Pancreas (tissue), 10 donors: ENCODE results near the gene STIM1. TPM values are rescaled to one million over a fixed set of nuclear protein-coding genes. Genes with fewer than 3 reads are reported as not detected.

Source experiments
- ATAC-seq, 4 donors: fragments of 200-7000 bp; cut with Tn5 transposase; one replicate each; pipeline versions ENCODE4 v1.8.0 to v1.9.1; 2020; ENCODE audit warnings: mild to moderate bottlenecking in 4 of 4, moderate library complexity in 4 of 4
- DNase-seq, 6 donors: peaks; one replicate each; pipeline ENCODE4 v3.0.0-alpha.2; 2020
- FAIRE-seq: peaks from 2 replicates; lab custom pipeline; 2012; peaks lifted over from hg19 to GRCh38; lab: Jason Lieb, UNC
- H3K27ac ChIP-seq, 4 donors: fragments of 200-600 bp; sonication (generic); 1 replicate in 3 of 4; 2 replicates in 1 of 4; pipeline versions ENCODE4 v1.5.0 to v1.8.0; 2020
- H3K27me3 ChIP-seq, 4 donors: fragments of 200-600 bp; one replicate each; pipeline ENCODE4 v1.8.0; 2021
- H3K36me3 ChIP-seq, 3 donors: fragments of 200-600 bp; sonication (generic) in 1 of 3; one replicate each; pipeline versions ENCODE4 v1.5.0 to v1.8.0; 2020 to 2021
- H3K4me1 ChIP-seq, 3 donors: fragments of 200-600 bp; one replicate each; pipeline ENCODE4 v1.8.0; 2021
- H3K4me3 ChIP-seq, 4 donors: fragments of 200-600 bp; sonication (generic) in 2 of 4; one replicate each; pipeline versions ENCODE4 v1.5.0 to v1.8.0; 2020 to 2021
- H3K9me3 ChIP-seq, 4 donors: fragments of 200-600 bp; one replicate each; pipeline ENCODE4 v1.8.0; 2021
- CTCF ChIP-seq, 4 donors: fragments of 200-600 bp; sonication (generic) in 3 of 4; IDR thresholded peaks; one replicate each; pipeline versions ENCODE4 v1.5.0 to v1.8.0; 2021; ENCODE audit warnings: antibody characterized with exemption in 4 of 4
- WGBS, 2 donors: extraction: QIAGEN DNeasy Blood & Tissue Kit; methylation state at CpG; one replicate each; pipeline ENCODE4 v1.1.7; 2013; 5-methylcytosine and 5-hydroxymethylcytosine counted together
- intact Hi-C, 3 donors: fragments of 100-400 bp; cut with DNase I; formaldehyde crosslinking; loops; one replicate each; pipeline versions ENCODE4 v1.11.1 to v1.14.2; 2022
- polyA plus RNA-seq, 2 donors: library from polyadenylated mRNA; stranded (reverse); fragments of 200-250 nt; gene quantifications; one replicate each; pipeline ENCODE4 v1.2.3, GENCODE V29; 2013
- total RNA-seq, 6 donors: library from RNA; stranded (reverse); fragmentation: NEBNext Ultra II Directional in 4 of 6; extraction: Animal tissue kit (Norgen Biotek cat#: 25700) in 4 of 6; gene quantifications; one replicate each; pipeline versions ENCODE4 v1.2.1 to v1.2.4, GENCODE V29; 2021 to 2023
- donor health status: healthy with polysubstance abuse.
- donor health status: DM: no; HTN: no; CAD: no; lungs with moderate emphysema.
- donor health status: DM: no; HTN: no; CAD: no.
- donor health status: control.
- donor health status: control.
- donor health status: Bipolar disorder and iron deficiency.
- donor health status: DM: yes; HTN: yes; CAD: no.
- donor health status: DM: no; HTN: no; CAD: no.
- donor health status: DM: no; HTN: no; CAD: no.
- donor health status: DM: yes; HTN: yes; CAD: no.

The STIM1 gene
- total and polyA plus RNA-seq, 8 donors, result 10.2 to 28.9 (median 18.8) TPM

- Histone ChIP-seq H3K9me3 (no peaks in the 10 kb centered on the region), H3K4me3 (no peak overlapping the region), H3K36me3 (no peaks in the 10 kb centered on the region), H3K4me1 (peaks cover 0 to 13% (median 4%) of the 10 kb centered on the region in 3 donors), H3K27me3 (no peaks in the 10 kb centered on the region), H3K27ac (no peak overlapping the region)
- intact Hi-C loops, result no loop called here
- no peak for TF ChIP-seq CTCF (IDR thresholded peaks at IDR 0.05)
- WGBS, 2 donors, result 85 to 93% methylated on average over 1 of the region's 1 CpG
- FAIRE-seq (no peak), DNase-seq (no peak), ATAC-seq (no peak)
Observed at GRCh38 chr11:3986301-3986700, 130.8 kb downstream of the STIM1 start.

- Histone ChIP-seq H3K9me3 (no peaks in the 10 kb centered on the region), H3K4me3 (no peak overlapping the region), H3K27ac (no peak overlapping the region), H3K36me3 (no peaks in the 10 kb centered on the region), H3K4me1 (peaks cover 0 to 13% (median 4%) of the 10 kb centered on the region in 3 donors), H3K27me3 (no peaks in the 10 kb centered on the region)
- 83 to 84% methylated on average over 27 of the region's 27 CpGs for WGBS, 2 donors
- intact Hi-C loops, result no loop called here
- FAIRE-seq (no peak), ATAC-seq (no peak), DNase-seq (no peak)
- TF ChIP-seq CTCF (IDR thresholded peaks at IDR 0.05), result no peak
Observed at GRCh38 chr11:3989276-3989920, 133.9 kb downstream of the STIM1 start.

GRCh38 chr11:3989921-3990290 lies 134.4 kb downstream of the STIM1 start:
- Histone ChIP-seq H3K4me3 (no peak overlapping the region), H3K9me3 (no peaks in the 10 kb centered on the region), H3K27me3 (no peaks in the 10 kb centered on the region), H3K4me1 (peaks cover 0 to 13% (median 4%) of the 10 kb centered on the region in 3 donors), H3K36me3 (no peaks in the 10 kb centered on the region), H3K27ac (no peak overlapping the region)
- TF ChIP-seq CTCF (IDR thresholded peaks at IDR 0.05), result no peak
- intact Hi-C loops, result no loop called here
- DNase-seq (no peak), FAIRE-seq (no peak), ATAC-seq (no peak)
- WGBS, 2 donors, result 94 to 96% methylated on average over 3 of the region's 3 CpGs

GRCh38 chr11:3990406-3990805 lies 134.9 kb downstream of the STIM1 start:
- Histone ChIP-seq H3K9me3 (no peaks in the 10 kb centered on the region), H3K4me3 (no peak overlapping the region), H3K4me1 (peaks cover 0 to 13% (median 4%) of the 10 kb centered on the region in 3 donors), H3K36me3 (no peaks in the 10 kb centered on the region), H3K27me3 (no peaks in the 10 kb centered on the region), H3K27ac (no peak overlapping the region)
- ATAC-seq (no peak), FAIRE-seq (no peak), DNase-seq (no peak)
- intact Hi-C loops, result no loop called here
- TF ChIP-seq CTCF (IDR thresholded peaks at IDR 0.05), result no peak

GRCh38 chr11:3992964-3993363 lies 137.5 kb downstream of the STIM1 start:
- WGBS, 2 donors, result 97 to 100% methylated on average over 1 of the region's 1 CpG
- no peak for TF ChIP-seq CTCF (IDR thresholded peaks at IDR 0.05)
- Histone ChIP-seq H3K9me3 (no peaks in the 10 kb centered on the region), H3K4me1 (no peaks in the 10 kb centered on the region), H3K27me3 (no peaks in the 10 kb centered on the region), H3K27ac (no peak overlapping the region), H3K4me3 (no peak overlapping the region), H3K36me3 (no peaks in the 10 kb centered on the region)
- FAIRE-seq (no peak), ATAC-seq (no peak), DNase-seq (no peak)
- intact Hi-C loops, result no loop called here
